Hair follicle dermal papilla cell (primary cell): ENCODE measurements around the gene LENG9. TPM values are rescaled to one million over a fixed set of nuclear protein-coding genes. Genes with fewer than 3 reads are reported as not detected.

Experiments
- small RNA-seq: library from RNA; depleted of rRNA; stranded (forward); fragments of <200 nt; gene quantifications from one replicate; pipeline ENCODE3, GENCODE V24; 2012
- total RNA-seq: library from RNA; depleted of rRNA; stranded (reverse); fragments of >200 nt; gene quantifications from 2 replicates; pipeline ENCODE4 v1.2.3, GENCODE V29; 2012

Gene LENG9
- 16.9 and 20.6 TPM in 2 replicates for total RNA-seq

GRCh38 chr19:54463531-54464043, at the start of gene LENG9:
Gene LENG9, minus strand, starts transcription at chr19:54463778. Its CDS starts 252 bp downstream, at chr19:54463526.

GRCh38 chr19:54502518-54503048, 39.0 kb upstream of the LENG9 start, which contains the start of gene LAIR2:
Gene LAIR2, plus strand, starts transcription at chr19:54502831. Its CDS starts 88 bp downstream, at chr19:54502919.

GRCh38 chr19:54473071-54473891, 9.7 kb upstream of the LENG9 start, which contains the start of gene CDC42EP5:
Gene CDC42EP5, minus strand, starts transcription at chr19:54473296. Its CDS starts 7,749 bp downstream, at chr19:54465547.

GRCh38 chr19:54448774-54449700, 14.5 kb downstream of the LENG9 start, which contains the start of gene LENG8:
Gene LENG8, plus strand, starts transcription at chr19:54449199. Its CDS starts 2,146 bp downstream, at chr19:54451345.

GRCh38 chr19:54415208-54415900, 48.2 kb downstream of the LENG9 start, which contains the start of gene TTYH1:
Gene TTYH1, plus strand, starts transcription at chr19:54415464. Its CDS starts 89 bp downstream, at chr19:54415553.

Small RNAs within 50 kb of the gene (small RNA-seq; reads per million reads assigned to genes)
- not detected for gene AC245884.3

Other genes starting within 250 kb of the LENG9 start
- gene LILRB3, start 240.8 kb downstream of the LENG9 start, total RNA-seq, result not detected in 2 replicates
- not detected in 2 replicates for gene LILRA6, start 221.0 kb downstream of the LENG9 start, total RNA-seq
- gene LILRB5, start 206.5 kb downstream of the LENG9 start, total RNA-seq, result not detected in 2 replicates
- gene LILRB2, start 182.7 kb downstream of the LENG9 start, total RNA-seq, result not detected in 2 replicates
- not detected in 2 replicates for gene LILRA5, start 150.6 kb downstream of the LENG9 start, total RNA-seq
- not detected in 2 replicates for gene LILRA4, start 124.6 kb downstream of the LENG9 start, total RNA-seq
- gene LAIR1, start 98.8 kb downstream of the LENG9 start, total RNA-seq, result 0.16 TPM in 1 of 2 replicates, not detected in the other
- gene TTYH1, start 48.3 kb downstream of the LENG9 start, total RNA-seq, result not detected in 2 replicates
- 79.0 and 79.4 TPM in 2 replicates for gene LENG8, start 14.6 kb downstream of the LENG9 start, total RNA-seq
- 32.1 and 36.8 TPM in 2 replicates for gene CDC42EP5, start 9.5 kb upstream of the LENG9 start, total RNA-seq
- gene LAIR2, start 39.1 kb upstream of the LENG9 start, total RNA-seq, result not detected in 2 replicates
- gene LILRA2, start 110.0 kb upstream of the LENG9 start, total RNA-seq, result not detected in 2 replicates
- not detected in 2 replicates for gene LILRA1, start 129.9 kb upstream of the LENG9 start, total RNA-seq
- gene LILRB1, start 166.7 kb upstream of the LENG9 start, total RNA-seq, result not detected in 2 replicates
- gene LILRB4, start 199.2 kb upstream of the LENG9 start, total RNA-seq, result not detected in 2 replicates